ENCODE results near the gene PIGV. TPM values are rescaled to one million over a fixed set of nuclear protein-coding genes. Genes with fewer than 3 reads are reported as not detected.
A peak's percentile ranks its signal among the peaks of the same experiment; 100 is the strongest.

Gene PIGV
- total RNA-seq, 2 donors from 2014 or later: 19.4 to 20.0 TPM

DNA sequence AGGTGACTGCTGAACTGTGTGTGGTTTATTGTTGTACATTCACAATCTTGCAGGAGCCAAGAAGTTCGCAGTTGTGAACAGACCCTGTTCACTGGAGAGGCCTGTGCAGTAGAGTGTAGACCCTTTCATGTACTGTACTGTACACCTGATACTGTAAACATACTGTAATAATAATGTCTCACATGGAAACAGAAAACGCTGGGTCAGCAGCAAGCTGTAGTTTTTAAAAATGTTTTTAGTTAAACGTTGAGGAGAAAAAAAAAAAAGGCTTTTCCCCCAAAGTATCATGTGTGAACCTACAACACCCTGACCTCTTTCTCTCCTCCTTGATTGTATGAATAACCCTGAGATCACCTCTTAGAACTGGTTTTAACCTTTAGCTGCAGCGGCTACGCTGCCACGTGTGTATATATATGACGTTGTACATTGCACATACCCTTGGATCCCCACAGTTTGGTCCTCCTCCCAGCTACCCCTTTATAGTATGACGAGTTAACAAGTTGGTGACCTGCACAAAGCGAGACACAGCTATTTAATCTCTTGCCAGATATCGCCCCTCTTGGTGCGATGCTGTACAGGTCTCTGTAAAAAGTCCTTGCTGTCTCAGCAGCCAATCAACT, 6.4 kb upstream of the PIGV start:
- Mint-ChIP-seq H3K4me1 (ENCODE audit: low read depth) (peaks cover 47% of the 10 kb centered on the region), H3K36me3 (ENCODE audit: insufficient read depth in 2 of 2) (peaks cover 11 to 29% of the 10 kb centered on the region in 2 donors), H3K27ac (peak overlapping the region; percentile 24), H3K9me3 (no peaks in the 10 kb centered on the region), H3K4me3 (no peak overlapping the region), H3K27me3 (ENCODE audit: low read depth) (no peaks in the 10 kb centered on the region)
- ATAC-seq (replicated peaks in 1 of 2) (peak in 1 of 2 donors; percentile 18), DNase-seq (no peak)

DNA sequence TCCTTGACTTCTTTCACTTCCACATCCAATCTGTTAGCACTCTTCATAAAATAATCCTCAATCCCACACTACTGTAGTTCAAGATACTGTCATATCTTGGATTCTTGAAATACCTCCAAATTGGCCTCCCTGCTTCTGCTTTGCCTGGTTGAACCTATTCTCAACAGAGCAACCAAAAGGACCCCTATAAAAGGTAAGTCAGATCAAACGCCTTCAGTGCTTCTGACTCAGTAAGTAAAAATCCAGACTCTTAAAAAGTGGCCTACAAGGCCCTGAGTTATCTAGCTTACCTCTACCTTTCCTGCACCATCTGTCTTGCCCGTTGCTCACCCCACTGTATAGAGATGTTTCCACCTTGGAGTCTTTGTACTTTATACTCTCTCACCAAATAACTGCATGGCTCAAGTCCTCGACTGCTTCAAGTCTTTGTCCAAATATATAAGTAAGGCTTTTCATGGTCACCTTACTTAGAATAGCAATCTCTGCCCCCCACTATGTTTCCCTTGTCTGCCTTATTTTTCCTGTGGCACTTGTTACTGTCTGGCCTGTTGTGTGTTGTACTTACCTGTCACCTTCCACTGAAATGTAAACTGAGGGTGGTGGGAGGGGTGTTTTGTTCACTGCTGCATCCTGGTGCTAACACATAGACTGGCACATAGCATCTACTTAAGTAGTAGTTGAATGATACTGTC, 5.1 kb upstream of the PIGV start:
- H3K9me3 Mint-ChIP-seq: no peaks in the 10 kb centered on the region
- H3K4me1 Mint-ChIP-seq (ENCODE audit: low read depth): peaks cover 60% of the 10 kb centered on the region
- no peak overlapping the region for H3K4me3 Mint-ChIP-seq
- H3K27me3 Mint-ChIP-seq (ENCODE audit: low read depth): no peaks in the 10 kb centered on the region
- DNase-seq (no peak), ATAC-seq (replicated peaks in 1 of 2) (no peak)
- peaks cover 9 to 25% of the 10 kb centered on the region in 2 donors for H3K36me3 Mint-ChIP-seq (ENCODE audit: insufficient read depth in 2 of 2)
- H3K27ac Mint-ChIP-seq: peak overlapping the region; percentile 14

DNA sequence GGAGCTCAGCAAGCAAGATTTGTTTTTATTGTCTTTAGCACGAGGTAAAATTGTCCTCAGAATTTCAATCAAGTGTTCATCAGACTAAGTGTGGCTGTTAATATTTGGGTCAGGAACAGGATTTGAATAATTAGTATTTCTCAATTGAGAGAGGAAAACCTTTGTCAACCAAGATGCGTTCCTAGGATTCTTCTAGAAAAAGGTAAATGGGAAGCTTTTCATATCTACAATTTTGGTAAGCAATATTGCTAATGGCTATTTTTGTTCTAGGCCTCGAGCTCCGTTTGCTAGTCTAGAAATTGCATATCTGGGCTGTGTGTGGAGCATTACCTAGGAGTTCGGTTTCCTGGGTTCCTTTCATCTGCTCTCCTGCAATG, 4.1 kb upstream of the PIGV start:
- Mint-ChIP-seq H3K9me3 (no peaks in the 10 kb centered on the region), H3K27me3 (ENCODE audit: low read depth) (no peaks in the 10 kb centered on the region), H3K36me3 (ENCODE audit: insufficient read depth in 2 of 2) (peaks cover 9 to 18% of the 10 kb centered on the region in 2 donors), H3K27ac (peak overlapping the region; percentile 9), H3K4me3 (no peak overlapping the region), H3K4me1 (ENCODE audit: low read depth) (peaks cover 65% of the 10 kb centered on the region)
- ATAC-seq (replicated peaks in 1 of 2) (no peak), DNase-seq (no peak)

DNA sequence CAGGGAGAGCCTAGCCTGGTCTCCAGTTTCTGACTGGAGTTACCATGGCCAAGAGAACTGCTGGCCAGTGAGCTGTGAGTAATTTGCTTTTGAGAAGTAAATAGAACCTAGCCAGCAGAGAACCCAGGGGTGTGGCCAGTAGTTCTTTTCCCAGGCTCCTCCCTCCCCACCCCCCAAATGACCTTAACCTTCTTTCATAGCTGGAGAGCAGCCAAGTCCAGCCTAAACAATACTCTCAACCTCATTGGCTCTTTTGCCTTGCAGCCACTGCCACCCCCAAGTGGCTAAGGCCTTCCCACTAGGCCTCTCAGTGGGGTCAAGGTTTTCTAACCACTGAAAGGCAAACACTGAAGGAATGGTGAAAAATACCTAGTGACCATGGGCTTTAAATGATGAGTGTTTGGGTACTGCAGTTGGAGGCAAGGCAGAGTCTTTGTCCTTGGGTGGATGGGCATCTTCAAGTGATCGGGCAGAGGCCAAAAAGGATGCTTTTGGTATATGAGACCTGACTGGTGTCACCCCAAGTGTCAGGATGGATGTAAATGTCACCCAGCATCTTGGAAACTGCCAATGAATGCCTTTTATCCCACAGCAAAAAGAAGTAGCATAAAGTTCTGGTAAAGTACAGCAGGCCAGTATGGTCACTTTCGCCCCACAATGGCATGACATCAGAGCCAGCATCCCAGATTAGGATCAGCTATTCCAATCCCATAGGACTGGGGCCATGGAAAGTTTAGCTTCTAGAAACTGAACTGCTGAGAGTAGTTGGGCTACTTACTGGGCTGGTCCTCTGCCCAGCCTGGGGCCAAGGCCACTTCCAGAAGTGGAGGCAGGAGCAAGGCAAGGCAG, 3.5 kb upstream of the PIGV start:
- Mint-ChIP-seq H3K4me3 (no peak overlapping the region), H3K4me1 (ENCODE audit: low read depth) (peaks cover 71% of the 10 kb centered on the region), H3K27me3 (ENCODE audit: low read depth) (no peaks in the 10 kb centered on the region), H3K36me3 (ENCODE audit: insufficient read depth in 2 of 2) (peaks cover 5 to 13% of the 10 kb centered on the region in 2 donors), H3K9me3 (no peaks in the 10 kb centered on the region), H3K27ac (no peak overlapping the region)
- ATAC-seq (replicated peaks in 1 of 2) (no peak), DNase-seq (no peak)

DNA sequence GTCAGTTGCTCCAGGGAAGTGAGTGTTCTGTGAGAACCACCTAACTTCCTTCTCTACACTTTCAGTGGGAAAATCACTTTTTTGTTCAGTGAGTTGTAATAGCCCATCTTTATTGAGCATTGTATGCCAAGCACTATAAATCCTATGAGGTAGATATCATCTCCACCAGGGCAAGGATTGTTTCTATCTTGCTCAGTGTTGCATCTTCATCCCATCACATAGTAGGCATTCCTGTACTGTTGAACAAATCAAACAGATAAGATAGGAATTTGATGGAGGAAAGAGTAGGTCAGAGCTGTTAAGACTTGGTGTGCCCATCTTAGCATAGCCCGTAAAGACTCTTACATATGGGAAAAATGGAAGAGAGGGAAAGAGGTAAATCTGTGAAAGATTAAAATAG, 2.9 kb upstream of the PIGV start:
- peaks cover 3 to 9% of the 10 kb centered on the region in 2 donors for H3K36me3 Mint-ChIP-seq (ENCODE audit: insufficient read depth in 2 of 2)
- H3K4me3 Mint-ChIP-seq: peak overlapping the region in 1 of 2 donors; percentile 57
- peaks cover 71% of the 10 kb centered on the region for H3K4me1 Mint-ChIP-seq (ENCODE audit: low read depth)
- no peaks in the 10 kb centered on the region for H3K9me3 Mint-ChIP-seq
- DNase-seq: no peak
- no peak for ATAC-seq (replicated peaks in 1 of 2)
- no peaks in the 10 kb centered on the region for H3K27me3 Mint-ChIP-seq (ENCODE audit: low read depth)
- peak overlapping the region; percentile 82 for H3K27ac Mint-ChIP-seq

DNA sequence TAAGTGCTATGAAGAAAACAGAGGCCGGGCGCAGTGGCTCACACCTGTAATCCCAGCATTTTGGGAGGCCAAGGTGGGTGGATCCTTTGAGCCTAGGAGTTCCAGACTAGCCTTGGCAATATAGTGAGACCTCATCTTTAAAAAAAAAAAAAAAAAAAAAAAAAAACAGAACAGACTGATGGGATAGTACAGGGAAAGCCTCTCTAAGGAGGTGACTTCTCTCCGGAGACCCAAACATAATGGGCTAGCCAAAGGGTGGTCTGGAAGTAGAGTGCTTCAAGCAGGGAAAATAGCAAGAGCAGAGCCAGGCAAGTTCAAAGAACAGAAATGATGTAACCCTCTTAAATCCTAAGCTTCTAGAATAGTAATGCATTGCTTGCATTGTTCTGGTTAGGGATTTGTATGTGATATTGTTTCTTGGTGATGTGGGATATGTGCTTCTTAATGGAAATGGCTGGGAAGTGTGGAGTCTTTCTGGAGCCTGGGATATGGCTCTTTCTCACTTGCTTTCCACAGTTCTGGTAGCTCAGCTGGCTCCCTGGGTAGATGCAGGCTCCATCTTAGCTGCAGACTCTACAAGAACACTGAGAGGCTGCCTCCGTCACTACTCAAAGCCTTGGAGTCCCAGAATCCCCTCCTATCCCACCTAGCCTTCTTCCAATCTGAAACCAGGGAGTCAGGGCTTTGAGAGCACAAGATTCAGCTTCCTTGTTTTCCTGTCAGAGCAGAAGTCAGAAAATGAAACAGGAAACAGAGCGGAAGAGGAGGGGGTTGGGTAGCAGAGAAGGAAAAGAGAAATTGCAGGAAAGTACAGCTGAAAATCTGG, 1.9 kb upstream of the PIGV start:
- H3K27me3 Mint-ChIP-seq (ENCODE audit: low read depth): no peaks in the 10 kb centered on the region
- no peaks in the 10 kb centered on the region for H3K9me3 Mint-ChIP-seq
- H3K36me3 Mint-ChIP-seq (ENCODE audit: insufficient read depth in 2 of 2): peaks cover 3 to 9% of the 10 kb centered on the region in 2 donors
- DNase-seq (no peak), ATAC-seq (replicated peaks in 1 of 2) (no peak)
- peak overlapping the region; percentile 93 to 98 for H3K4me3 Mint-ChIP-seq
- peak overlapping the region; percentile 82 for H3K27ac Mint-ChIP-seq
- peaks cover 81% of the 10 kb centered on the region for H3K4me1 Mint-ChIP-seq (ENCODE audit: low read depth)

DNA sequence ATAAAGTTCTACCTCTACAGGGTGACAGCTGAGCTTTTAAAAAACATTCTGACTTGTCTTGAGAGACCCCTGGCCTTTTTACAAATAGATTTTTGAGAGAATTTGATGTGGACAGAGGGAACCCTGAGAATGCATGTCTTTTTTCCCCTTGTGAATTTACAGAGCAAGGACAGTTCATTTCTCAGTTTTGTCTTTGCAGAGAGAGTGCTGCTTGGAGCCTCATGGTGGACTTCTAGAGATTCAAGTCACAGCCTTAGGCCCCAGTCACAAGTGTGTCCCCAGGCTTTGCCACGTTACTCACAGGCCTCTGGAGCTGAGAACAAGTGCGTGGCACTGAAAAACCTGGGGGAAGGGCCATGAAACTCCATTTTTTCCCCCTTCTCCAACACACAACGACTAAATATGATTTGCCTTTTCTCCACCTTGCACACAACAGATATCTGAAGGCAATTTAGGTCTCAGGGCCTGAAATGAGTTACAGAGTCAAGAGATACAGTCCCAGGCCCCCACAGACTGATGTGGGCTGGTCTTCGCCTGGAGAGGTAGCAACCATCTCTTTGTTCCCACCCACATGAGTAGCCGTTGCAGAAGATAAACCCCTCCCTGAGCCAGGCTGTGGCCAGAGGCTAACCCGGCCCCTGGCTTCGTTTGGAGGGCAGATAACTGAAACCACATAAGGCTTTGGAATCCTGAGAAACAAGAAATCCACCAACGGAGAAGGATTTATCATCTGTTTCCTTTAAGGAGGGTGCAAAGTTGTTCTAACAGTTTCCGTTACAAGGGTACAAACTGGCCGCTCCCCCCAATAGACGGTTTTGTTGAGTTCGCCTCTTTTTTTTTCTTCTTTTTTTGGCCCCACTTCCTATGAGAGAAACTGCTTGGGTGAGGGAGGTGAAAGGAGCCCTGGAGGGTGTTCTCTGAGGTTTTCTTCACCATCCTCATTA, 1.0 kb upstream of the PIGV start:
- peaks cover 1 to 5% of the 10 kb centered on the region in 2 donors for H3K36me3 Mint-ChIP-seq (ENCODE audit: insufficient read depth in 2 of 2)
- ATAC-seq (replicated peaks in 1 of 2) (peak; percentile 7 to 8), DNase-seq (peak; percentile 46 to 55)
- no peaks in the 10 kb centered on the region for H3K27me3 Mint-ChIP-seq (ENCODE audit: low read depth)
- no peaks in the 10 kb centered on the region for H3K9me3 Mint-ChIP-seq
- H3K27ac Mint-ChIP-seq: peak overlapping the region; percentile 100
- H3K4me1 Mint-ChIP-seq (ENCODE audit: low read depth): peaks cover 84% of the 10 kb centered on the region
- peak overlapping the region; percentile 93 to 98 for H3K4me3 Mint-ChIP-seq

DNA sequence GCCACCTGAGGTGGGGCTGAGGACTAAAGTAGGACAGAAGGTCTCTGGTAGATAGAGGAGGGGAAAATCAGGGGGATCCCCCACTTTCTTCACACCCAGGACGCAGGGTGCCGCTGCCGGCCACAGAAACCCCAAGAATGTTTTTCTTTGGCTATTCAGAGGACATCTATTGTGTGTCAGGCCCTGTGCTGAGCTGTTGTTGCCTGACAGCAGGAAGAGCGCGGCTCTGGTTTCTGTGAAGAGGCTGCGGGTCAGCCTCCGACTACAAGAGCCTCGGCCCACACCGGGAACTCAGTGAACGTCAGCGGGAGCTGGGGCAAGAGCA, 407 bp upstream of the PIGV start:
- Mint-ChIP-seq H3K27me3 (ENCODE audit: low read depth) (no peaks in the 10 kb centered on the region), H3K4me3 (peak overlapping the region; percentile 93 to 98), H3K4me1 (ENCODE audit: low read depth) (peaks cover 86% of the 10 kb centered on the region), H3K9me3 (no peaks in the 10 kb centered on the region), H3K36me3 (ENCODE audit: insufficient read depth in 2 of 2) (peaks cover 1 to 4% of the 10 kb centered on the region in 2 donors), H3K27ac (peak overlapping the region; percentile 100)
- ATAC-seq (replicated peaks in 1 of 2): peak; percentile 60 to 70
- DNase-seq: peak; percentile 81 to 86

DNA sequence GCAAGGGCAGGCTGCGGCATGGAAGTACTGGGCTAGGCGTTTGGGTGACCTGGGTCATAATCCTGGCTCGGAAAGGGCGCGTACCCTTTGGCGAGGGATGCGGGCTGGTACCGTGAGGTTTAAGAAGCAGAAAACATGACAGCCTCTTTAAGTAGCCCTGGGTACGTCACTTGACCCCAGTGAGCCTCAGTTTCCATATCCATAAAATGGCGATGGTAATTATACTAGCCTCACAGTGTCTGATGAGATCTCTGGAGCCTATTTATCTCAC, 700 bp downstream of the PIGV start:
- Mint-ChIP-seq H3K4me1 (ENCODE audit: low read depth) (peaks cover 87% of the 10 kb centered on the region), H3K27me3 (ENCODE audit: low read depth) (no peaks in the 10 kb centered on the region), H3K36me3 (ENCODE audit: insufficient read depth in 2 of 2) (peaks cover 0 to 7% of the 10 kb centered on the region in 2 donors), H3K9me3 (no peaks in the 10 kb centered on the region), H3K4me3 (peak overlapping the region; percentile 93 to 98), H3K27ac (peak overlapping the region; percentile 93)
- DNase-seq (peak in 1 of 2 donors; percentile 48), ATAC-seq (replicated peaks in 1 of 2) (no peak)

DNA sequence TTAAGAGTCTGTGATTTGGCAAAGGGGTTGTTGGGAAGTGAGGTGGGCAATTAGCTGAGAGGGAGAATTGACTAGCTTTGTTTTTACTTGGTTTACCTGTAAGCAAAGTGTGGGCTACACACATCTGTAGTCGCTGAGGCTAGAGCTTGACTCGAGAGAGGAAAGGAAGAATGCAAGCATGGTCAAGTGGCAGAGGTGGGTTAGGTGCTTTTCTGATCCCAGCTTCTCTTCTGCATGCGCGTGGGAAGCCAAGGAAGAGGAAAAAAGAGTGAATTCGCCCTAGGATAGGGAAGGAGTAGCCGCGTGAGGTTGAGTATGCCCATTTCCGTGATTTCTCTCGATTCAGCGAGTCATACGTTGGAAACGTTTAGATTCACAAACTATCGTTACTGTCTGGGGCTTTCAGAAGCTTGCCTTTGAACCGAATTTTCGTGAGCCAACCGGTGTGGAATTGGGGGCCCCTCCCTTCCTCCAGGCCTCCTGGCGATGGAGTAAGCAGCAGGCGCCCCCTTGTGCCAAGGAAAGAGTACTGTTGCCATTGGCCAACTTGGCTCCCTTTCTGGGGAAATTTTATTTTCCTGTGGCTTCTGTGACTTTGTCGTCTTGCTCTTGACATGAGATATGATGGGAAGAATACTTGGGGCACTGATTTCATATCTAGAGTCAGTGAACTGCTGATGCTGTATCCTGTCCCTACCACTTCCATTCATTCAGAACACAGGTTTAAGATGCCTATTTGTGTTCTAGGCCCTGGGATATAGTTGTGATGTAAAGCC, 1.3 kb downstream of the PIGV start:
- H3K4me1 Mint-ChIP-seq (ENCODE audit: low read depth): peaks cover 81% of the 10 kb centered on the region
- peak overlapping the region; percentile 93 to 98 for H3K4me3 Mint-ChIP-seq
- peak; percentile 14 to 27 for ATAC-seq (replicated peaks in 1 of 2)
- H3K9me3 Mint-ChIP-seq: no peaks in the 10 kb centered on the region
- H3K36me3 Mint-ChIP-seq (ENCODE audit: insufficient read depth in 2 of 2): peaks cover 0 to 9% of the 10 kb centered on the region in 2 donors
- H3K27ac Mint-ChIP-seq: peak overlapping the region; percentile 93
- H3K27me3 Mint-ChIP-seq (ENCODE audit: low read depth): no peaks in the 10 kb centered on the region
- peak; percentile 89 to 90 for DNase-seq

DNA sequence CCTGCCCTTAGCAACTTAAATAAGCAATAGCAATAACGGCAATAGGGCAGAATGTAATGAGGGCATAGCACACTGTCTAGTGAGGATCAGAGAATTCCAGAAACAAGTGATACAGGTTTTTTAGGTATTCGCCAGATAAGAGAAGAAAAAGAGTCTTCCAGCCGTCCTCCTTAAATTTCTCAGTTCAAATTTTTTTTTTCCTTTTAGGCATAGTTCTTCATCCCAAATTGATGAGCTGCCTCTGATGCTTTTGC, 1.8 kb downstream of the PIGV start:
- Mint-ChIP-seq H3K27ac (peak overlapping the region; percentile 93), H3K27me3 (ENCODE audit: low read depth) (no peaks in the 10 kb centered on the region), H3K4me3 (peak overlapping the region; percentile 93 to 98), H3K36me3 (ENCODE audit: insufficient read depth in 2 of 2) (peaks cover under 1 to 12% of the 10 kb centered on the region in 2 donors), H3K9me3 (no peaks in the 10 kb centered on the region), H3K4me1 (ENCODE audit: low read depth) (peaks cover 78% of the 10 kb centered on the region)
- ATAC-seq (replicated peaks in 1 of 2) (no peak), DNase-seq (no peak)
